Keratinocyte (primary cell): ENCODE measurements around the gene DIDO1.

Source experiments
- CTCF ChIP-seq, 3 experiments: IDR thresholded peaks in 1 of 3; conservative IDR thresholded peaks in 1 of 3; optimal IDR thresholded peaks in 1 of 3; 2 replicates in 2 of 3; 3 replicates in 1 of 3; pipeline versions ENCODE3 to v1.5.1; 2011; ENCODE audit warnings: low read length in 3 of 3, mild to moderate bottlenecking in 3 of 3, moderate library complexity in 2 of 3, control low read depth in 1 of 3, inconsistent platforms in 1 of 3; ENCODE audit not compliant: insufficient read depth in 2 of 3; ENCODE audit errors: extremely low read depth in 1 of 3
- EZH2 ChIP-seq: IDR thresholded peaks from one replicate; pipeline ENCODE4 v1.6.1; 2012; ENCODE audit warnings: inconsistent platforms, mild to moderate bottlenecking, low read length, moderate library complexity

- TF ChIP-seq CTCF (optimal IDR thresholded peaks at IDR 0.05 in 1 of 3, IDR thresholded peaks at IDR 0.05 in 1 of 3, conservative IDR thresholded peaks at IDR 0.05 in 1 of 3; ENCODE audit: extremely low read depth in 1 of 3, insufficient read depth in 2 of 3, low read length in 3 of 3) (no peak), EZH2 (no peak)
These were observed 32.0 kb downstream of the DIDO1 start for GRCh38 chr20:62894261-62894660.
